ENCODE measurements around the gene SLAMF1. TPM values are rescaled to one million over a fixed set of nuclear protein-coding genes. Genes with fewer than 3 reads are reported as not detected.

Gene SLAMF1
- total and polyA plus RNA-seq, 9 of the 15 experiments (the other 6 are each of a cell fraction or from before 2014, with no cell fraction given), result 0.04 to 0.17 (median 0.11) TPM; not detected in 4

DNA sequence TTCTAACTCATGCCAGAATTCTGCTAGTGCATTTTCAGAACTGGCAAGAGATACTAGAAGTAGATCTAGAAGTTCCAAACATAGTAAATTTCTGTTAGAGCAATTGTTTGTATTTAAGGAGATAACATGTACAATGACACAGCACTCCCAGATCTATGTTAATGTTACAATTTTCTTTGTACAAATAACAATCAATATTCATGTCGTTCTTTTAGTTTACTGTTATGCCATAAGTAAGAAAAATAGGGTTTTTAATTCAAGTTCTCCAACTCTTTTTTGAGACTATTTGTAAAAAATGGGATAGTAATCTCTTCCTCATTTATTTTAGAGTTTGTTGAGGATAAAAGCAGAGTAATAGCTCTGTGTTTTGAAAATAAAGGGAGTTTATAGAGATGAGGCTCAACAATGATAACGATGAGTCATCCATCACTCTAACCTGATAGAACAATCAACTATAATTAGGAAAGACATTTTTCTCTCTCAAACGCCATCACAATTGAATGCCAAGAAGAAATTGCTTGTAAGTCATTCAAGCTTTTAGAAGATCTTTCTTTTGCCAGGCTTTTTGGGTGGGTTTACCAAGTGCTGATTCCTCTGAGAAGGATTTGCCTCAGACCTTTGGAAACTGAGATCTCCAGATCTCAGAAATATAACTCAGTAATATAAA lies 68.2 kb downstream of the SLAMF1 start (continued):
- TF ChIP-seq ADNP (tag; IDR thresholded peaks at IDR 0.05) (no peak), KHSRP (IDR thresholded peaks at IDR 0.05) (no peak), MCM7 (IDR thresholded peaks at IDR 0.05) (no peak), NFIC (IDR thresholded peaks at IDR 0.05) (no peak), FOXJ2 (tag; IDR thresholded peaks at IDR 0.05) (peak; percentile 37; the same call in 1 of the 2 replicates), ARID1B (IDR thresholded peaks at IDR 0.05) (peak; percentile 59), ATF1 (CRISPR knock-in tag; IDR thresholded peaks at IDR 0.05) (no peak), ATF1 (tag; IDR thresholded peaks at IDR 0.05) (peak; percentile 16), SOX6 (IDR thresholded peaks at IDR 0.05) (peak; percentile 59), FOSL1 (tag; conservative IDR thresholded peaks at IDR 0.05) (peak; percentile 90), SMARCC2 (IDR thresholded peaks at IDR 0.05; ENCODE audit: low read depth) (peak; percentile 75), GTF2E2 (tag; IDR thresholded peaks at IDR 0.05) (0 out of 2 replicates have a peak, but pooled peaks have one; percentile 15), DPF2 (IDR thresholded peaks at IDR 0.05) (peak; percentile 70), SIN3B (IDR thresholded peaks at IDR 0.05; ENCODE audit: low read depth) (no peak), TAF9B (IDR thresholded peaks at IDR 0.05; ENCODE audit: partially characterized antibody) (peak; percentile 38), MAFK (IDR thresholded peaks at IDR 0.05; ENCODE audit: low read length) (peak; percentile 57; the same call in 1 of the 2 replicates), ZNF584 (CRISPR knock-in tag; IDR thresholded peaks at IDR 0.05; ENCODE audit: low read depth) (0 out of 2 replicates have a peak, but pooled peaks have one; percentile 40), SAFB (IDR thresholded peaks at IDR 0.05; ENCODE audit: borderline replicate concordance, low read depth, low read length) (no peak), GATAD2A (IDR thresholded peaks at IDR 0.05) (no peak)
- TF ChIP-seq, protein P1, sequence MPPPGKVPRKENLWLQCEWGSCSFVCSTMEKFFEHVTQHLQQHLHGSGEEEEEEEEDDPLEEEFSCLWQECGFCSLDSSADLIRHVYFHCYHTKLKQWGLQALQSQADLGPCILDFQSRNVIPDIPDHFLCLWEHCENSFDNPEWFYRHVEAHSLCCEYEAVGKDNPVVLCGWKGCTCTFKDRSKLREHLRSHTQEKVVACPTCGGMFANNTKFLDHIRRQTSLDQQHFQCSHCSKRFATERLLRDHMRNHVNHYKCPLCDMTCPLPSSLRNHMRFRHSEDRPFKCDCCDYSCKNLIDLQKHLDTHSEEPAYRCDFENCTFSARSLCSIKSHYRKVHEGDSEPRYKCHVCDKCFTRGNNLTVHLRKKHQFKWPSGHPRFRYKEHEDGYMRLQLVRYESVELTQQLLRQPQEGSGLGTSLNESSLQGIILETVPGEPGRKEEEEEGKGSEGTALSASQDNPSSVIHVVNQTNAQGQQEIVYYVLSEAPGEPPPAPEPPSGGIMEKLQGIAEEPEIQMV (tag; conservative IDR thresholded peaks at IDR 0.05; ENCODE audit: low read depth), result no peak
- TF ChIP-seq, protein P2, sequence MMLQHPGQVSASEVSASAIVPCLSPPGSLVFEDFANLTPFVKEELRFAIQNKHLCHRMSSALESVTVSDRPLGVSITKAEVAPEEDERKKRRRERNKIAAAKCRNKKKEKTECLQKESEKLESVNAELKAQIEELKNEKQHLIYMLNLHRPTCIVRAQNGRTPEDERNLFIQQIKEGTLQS (IDR thresholded peaks at IDR 0.05), result peak; percentile 95
- TF ChIP-seq, protein P2 (CRISPR knock-in tag; conservative IDR thresholded peaks at IDR 0.05), result no peak
- TF ChIP-seq, protein P3, sequence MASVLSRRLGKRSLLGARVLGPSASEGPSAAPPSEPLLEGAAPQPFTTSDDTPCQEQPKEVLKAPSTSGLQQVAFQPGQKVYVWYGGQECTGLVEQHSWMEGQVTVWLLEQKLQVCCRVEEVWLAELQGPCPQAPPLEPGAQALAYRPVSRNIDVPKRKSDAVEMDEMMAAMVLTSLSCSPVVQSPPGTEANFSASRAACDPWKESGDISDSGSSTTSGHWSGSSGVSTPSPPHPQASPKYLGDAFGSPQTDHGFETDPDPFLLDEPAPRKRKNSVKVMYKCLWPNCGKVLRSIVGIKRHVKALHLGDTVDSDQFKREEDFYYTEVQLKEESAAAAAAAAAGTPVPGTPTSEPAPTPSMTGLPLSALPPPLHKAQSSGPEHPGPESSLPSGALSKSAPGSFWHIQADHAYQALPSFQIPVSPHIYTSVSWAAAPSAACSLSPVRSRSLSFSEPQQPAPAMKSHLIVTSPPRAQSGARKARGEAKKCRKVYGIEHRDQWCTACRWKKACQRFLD (CRISPR knock-in tag; IDR thresholded peaks at IDR 0.05), result peak; percentile 55
- TF ChIP-seq, protein P4, sequence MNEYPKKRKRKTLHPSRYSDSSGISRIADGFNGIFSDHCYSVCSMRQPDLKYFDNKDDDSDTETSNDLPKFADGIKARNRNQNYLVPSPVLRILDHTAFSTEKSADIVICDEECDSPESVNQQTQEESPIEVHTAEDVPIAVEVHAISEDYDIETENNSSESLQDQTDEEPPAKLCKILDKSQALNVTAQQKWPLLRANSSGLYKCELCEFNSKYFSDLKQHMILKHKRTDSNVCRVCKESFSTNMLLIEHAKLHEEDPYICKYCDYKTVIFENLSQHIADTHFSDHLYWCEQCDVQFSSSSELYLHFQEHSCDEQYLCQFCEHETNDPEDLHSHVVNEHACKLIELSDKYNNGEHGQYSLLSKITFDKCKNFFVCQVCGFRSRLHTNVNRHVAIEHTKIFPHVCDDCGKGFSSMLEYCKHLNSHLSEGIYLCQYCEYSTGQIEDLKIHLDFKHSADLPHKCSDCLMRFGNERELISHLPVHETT (CRISPR knock-in tag; conservative IDR thresholded peaks at IDR 0.05 in 1 of 2, IDR thresholded peaks at IDR 0.05 in 1 of 2), result peak in 1 of 2 experiments; percentile 58; a peak in 1 of 4 replicates
